Neutrophil (primary cell): ENCODE data around the gene CSGALNACT2.
A peak's percentile ranks its signal among the peaks of the same experiment; 100 is the strongest.

Experiments
- H3K27ac ChIP-seq: fragments of 200-600 bp; sonication (generic); 2 replicates; pipeline ENCODE4 v1.5.1; 2016; ENCODE audit warnings: mild to moderate bottlenecking, moderate library complexity
- H3K27me3 ChIP-seq: fragments of 200-600 bp; sonication (generic); 2 replicates; pipeline ENCODE4 v1.6.0; 2016; ENCODE audit warnings: mild to moderate bottlenecking
- H3K36me3 ChIP-seq: fragments of 200-600 bp; sonication (generic); 2 replicates; pipeline ENCODE4 v1.5.1; 2017
- H3K4me1 ChIP-seq, 2 experiments: fragments of 200-600 bp in 1 of 2; sonication (generic) in 1 of 2; 1 replicate in 1 of 2; 2 replicates in 1 of 2; pipeline versions ENCODE4 v1.5.1 to v1.6.1; 2013 to 2016; ENCODE audit warnings: low read depth in 1 of 2, low read length in 1 of 2, mild to moderate bottlenecking in 1 of 2, moderate library complexity in 1 of 2; ENCODE audit not compliant: control insufficient read depth in 1 of 2, insufficient read depth in 1 of 2
- H3K4me3 ChIP-seq, 2 experiments: fragments of 200-600 bp in 1 of 2; sonication (generic) in 1 of 2; 1 replicate in 1 of 2; 2 replicates in 1 of 2; pipeline ENCODE4 v1.5.1; 2013 to 2016; ENCODE audit warnings: low read depth in 1 of 2, low read length in 1 of 2, mild to moderate bottlenecking in 1 of 2, moderate library complexity in 1 of 2
- H3K9me3 ChIP-seq: fragments of 200-600 bp; sonication (generic); 2 replicates; pipeline ENCODE4 v1.5.1; 2016
- CTCF ChIP-seq: fragments of 200-600 bp; sonication (generic); IDR thresholded peaks from 2 replicates; pipeline ENCODE4 v1.5.1; 2016; ENCODE audit warnings: antibody characterized with exemption

Gene CSGALNACT2

GRCh38 chr10:43138021-43138756, at the start of gene CSGALNACT2:
Gene CSGALNACT2, plus strand, starts transcription at chr10:43138445. Its CDS starts 16,705 bp downstream, at chr10:43155150.
- Histone ChIP-seq H3K4me3 (peak within 1 kb of the TSS; percentile 86 to 92), H3K27ac (peak within 1 kb of the TSS; percentile 96), H3K27me3 (no peaks in the 10 kb centered on the region), H3K4me1 (peaks cover 49 to 56% of the 10 kb centered on the region in 2 experiments), H3K36me3 (no peaks in the 10 kb centered on the region), H3K9me3 (no peaks in the 10 kb centered on the region)
- TF ChIP-seq CTCF, result no peak

GRCh38 chr10:43089519-43089918, 48.7 kb upstream of the CSGALNACT2 start:
- no peak for TF ChIP-seq CTCF
- Histone ChIP-seq H3K27ac (no peak overlapping the region), H3K9me3 (no peaks in the 10 kb centered on the region), H3K36me3 (no peaks in the 10 kb centered on the region), H3K4me3 (no peak overlapping the region), H3K27me3 (peaks cover 8% of the 10 kb centered on the region), H3K4me1 (peaks cover 15% of the 10 kb centered on the region in 2 experiments)

- TF ChIP-seq CTCF, result no peak
- peaks cover 15% of the 10 kb centered on the region in 2 experiments for H3K4me1 ChIP-seq
- H3K9me3 ChIP-seq, result no peaks in the 10 kb centered on the region
- H3K27ac ChIP-seq, result no peak overlapping the region
- peaks cover 8% of the 10 kb centered on the region for H3K27me3 ChIP-seq
- H3K4me3 ChIP-seq, result no peak overlapping the region
- H3K36me3 ChIP-seq, result no peaks in the 10 kb centered on the region
Observed at GRCh38 chr10:43090188-43090587, 48.1 kb upstream of the CSGALNACT2 start.

- TF ChIP-seq CTCF, result no peak
- H3K4me3 ChIP-seq, result no peak overlapping the region
Observed at GRCh38 chr10:43090664-43091063, 47.6 kb upstream of the CSGALNACT2 start.

GRCh38 chr10:43091846-43092245, 46.4 kb upstream of the CSGALNACT2 start:
- H3K27me3 ChIP-seq, result peaks cover 8% of the 10 kb centered on the region
- TF ChIP-seq CTCF, result no peak

More at GRCh38 chr10:43090664-43091063, 47.6 kb upstream of the CSGALNACT2 start:
- Histone ChIP-seq H3K36me3 (no peaks in the 10 kb centered on the region), H3K4me1 (peaks cover 15% of the 10 kb centered on the region in 2 experiments), H3K27ac (no peak overlapping the region), H3K27me3 (peaks cover 8% of the 10 kb centered on the region), H3K9me3 (no peaks in the 10 kb centered on the region)

More at GRCh38 chr10:43091846-43092245, 46.4 kb upstream of the CSGALNACT2 start:
- Histone ChIP-seq H3K36me3 (no peaks in the 10 kb centered on the region), H3K4me3 (no peak overlapping the region), H3K4me1 (peaks cover 15% of the 10 kb centered on the region in 2 experiments), H3K27ac (no peak overlapping the region), H3K9me3 (no peaks in the 10 kb centered on the region)
